ENCODE data around the gene COA7. TPM values are rescaled to one million over a fixed set of nuclear protein-coding genes. Genes with fewer than 3 reads are reported as not detected.
A peak's percentile ranks its signal among the peaks of the same experiment; 100 is the strongest.

The COA7 gene
- total RNA-seq, 1 experiment from 2014 or later, result 20.7 TPM

- H2AFZ ChIP-seq, result no peak overlapping the region
Observed at GRCh38 chr1:52665006-52665941, 32.9 kb downstream of the COA7 start.

GRCh38 chr1:52663716-52664115, 34.4 kb downstream of the COA7 start:
- no peak overlapping the region for H3K27ac ChIP-seq
- peak overlapping the region; percentile 39; the same call in 1 of the 2 replicates for H3K4me3 ChIP-seq
- no peaks in the 10 kb centered on the region for H4K20me1 ChIP-seq (ENCODE audit: insufficient read depth)
- ChIA-PET POLR2A (ENCODE audit: unreplicated experiment) (no interaction called here), CTCF (interaction anchor here (0.7 kb wide), 1 partner anchor 26 kb away, joined by 3 read pairs; no protein-coding TSS in a partner anchor)
- no peak for DNase-seq
- H3K9me2 ChIP-seq (ENCODE audit: insufficient read depth), result no peaks in the 10 kb centered on the region
- H3K4me2 ChIP-seq, result peak overlapping the region; percentile 73
- intact Hi-C loops (cut with micrococcal nuclease; ENCODE audit: unreplicated experiment), result no loop called here
- H3K9me3 ChIP-seq (ENCODE audit: insufficient read depth, low read depth), result no peaks in the 10 kb centered on the region
- H2AFZ ChIP-seq, result no peak overlapping the region
- H3K4me1 ChIP-seq (replicated peaks; ENCODE audit: insufficient read depth), result peaks cover 39% of the 10 kb centered on the region
- TF ChIP-seq CTCF (conservative IDR thresholded peaks at IDR 0.05), result no peak
- TF ChIP-seq EZH2 (IDR thresholded peaks at IDR 0.05; ENCODE audit: low read depth), result no peak
- no peaks in the 10 kb centered on the region for H3K79me2 ChIP-seq (ENCODE audit: low read depth)
- H3F3A ChIP-seq (ENCODE audit: insufficient read depth, low read depth), result peaks cover 38% of the 10 kb centered on the region
- no peaks in the 10 kb centered on the region for H3K27me3 ChIP-seq (ENCODE audit: insufficient read depth, low read depth)
- no TSS peak for BruUV-seq (replicated peaks)
- H3K36me3 ChIP-seq (ENCODE audit: low read depth), result no peaks in the 10 kb centered on the region

More at GRCh38 chr1:52665006-52665941, 32.9 kb downstream of the COA7 start:
- intact Hi-C loops (cut with micrococcal nuclease; ENCODE audit: unreplicated experiment), result no loop called here
- BruUV-seq (replicated peaks), result no TSS peak
- Histone ChIP-seq H3K79me2 (ENCODE audit: low read depth) (no peaks in the 10 kb centered on the region), H4K20me1 (ENCODE audit: insufficient read depth) (no peaks in the 10 kb centered on the region), H3K4me1 (replicated peaks; ENCODE audit: insufficient read depth) (peaks cover 27% of the 10 kb centered on the region), H3K27ac (no peak overlapping the region), H3K27me3 (ENCODE audit: insufficient read depth, low read depth) (no peaks in the 10 kb centered on the region), H3K4me2 (no peak overlapping the region), H3K4me3 (no peak overlapping the region), H3K9me2 (ENCODE audit: insufficient read depth) (no peaks in the 10 kb centered on the region), H3K36me3 (ENCODE audit: low read depth) (no peaks in the 10 kb centered on the region), H3K9me3 (ENCODE audit: insufficient read depth, low read depth) (no peaks in the 10 kb centered on the region), H3F3A (ENCODE audit: insufficient read depth, low read depth) (peaks cover 22% of the 10 kb centered on the region)
- ChIA-PET POLR2A (ENCODE audit: unreplicated experiment) (no interaction called here), CTCF (no interaction called here)
- TF ChIP-seq CTCF (conservative IDR thresholded peaks at IDR 0.05) (no peak), EZH2 (IDR thresholded peaks at IDR 0.05; ENCODE audit: low read depth) (no peak)
- DNase-seq, result no peak

- TF ChIP-seq EZH2 (IDR thresholded peaks at IDR 0.05; ENCODE audit: low read depth) (no peak), CTCF (conservative IDR thresholded peaks at IDR 0.05) (no peak; the same call in 1 of the 2 replicates)
- H2AFZ ChIP-seq, result peak overlapping the region; percentile 65
- H3F3A ChIP-seq (ENCODE audit: insufficient read depth, low read depth), result peaks cover 47% of the 10 kb centered on the region
- H3K9me3 ChIP-seq (ENCODE audit: insufficient read depth, low read depth), result no peaks in the 10 kb centered on the region
- H3K9me2 ChIP-seq (ENCODE audit: insufficient read depth), result no peaks in the 10 kb centered on the region
- ChIA-PET CTCF (interaction anchor here (0.7 kb wide), 2 partner anchors 25 to 110 kb away, joined by 3 to 4 read pairs; partner anchors contain the start of gene TUT4), POLR2A (ENCODE audit: unreplicated experiment) (interaction anchor here (0.6 to 0.7 kb wide), 3 partner anchors 75 to 1198 kb away, joined by 4 to 5 read pairs (median 4); partner anchors contain the start of gene PRPF38A)
- H3K36me3 ChIP-seq (ENCODE audit: low read depth), result no peaks in the 10 kb centered on the region
- no peaks in the 10 kb centered on the region for H3K79me2 ChIP-seq (ENCODE audit: low read depth)
- no TSS peak for BruUV-seq (replicated peaks)
- no peaks in the 10 kb centered on the region for H3K27me3 ChIP-seq (ENCODE audit: insufficient read depth, low read depth)
- peak overlapping the region; percentile 26; the same call in 1 of the 2 replicates for H3K27ac ChIP-seq
- intact Hi-C loops (cut with micrococcal nuclease; ENCODE audit: unreplicated experiment), result loop anchor here (1.0 kb wide), 1 partner anchor 110 kb away; no protein-coding TSS in a partner anchor
- H3K4me1 ChIP-seq (replicated peaks; ENCODE audit: insufficient read depth), result peaks cover 37% of the 10 kb centered on the region
- peak; percentile 66 to 98 for DNase-seq
- H3K4me2 ChIP-seq, result peak overlapping the region; percentile 73
- H3K4me3 ChIP-seq, result peak overlapping the region; percentile 39; the same call in 1 of the 2 replicates
- H4K20me1 ChIP-seq (ENCODE audit: insufficient read depth), result no peaks in the 10 kb centered on the region
Observed at GRCh38 chr1:52662645-52663313, 35.4 kb downstream of the COA7 start.
